ENCODE measurements around the gene GTF2IRD2.
"Not testable (repeated sequence)": the region's sequence is repeated elsewhere in the genome, so short reads cannot be mapped to it uniquely, and the experiment has no call there.

Gene GTF2IRD2

GRCh38 chr7:74815882-74816281, 35.5 kb downstream of the GTF2IRD2 start:
- H3K4me3 Mint-ChIP-seq; ATAC-seq; DNase-seq (ENCODE audit: low spot score in 2 of 2); H3K36me3 Mint-ChIP-seq; H3K27ac Mint-ChIP-seq; H3K9me3 Mint-ChIP-seq; H3K4me1 Mint-ChIP-seq: not testable (repeated sequence)

GRCh38 chr7:74798644-74799043, 52.8 kb downstream of the GTF2IRD2 start:
- H3K4me1 Mint-ChIP-seq; DNase-seq (ENCODE audit: low spot score in 2 of 2); H3K27ac Mint-ChIP-seq; H3K36me3 Mint-ChIP-seq; H3K9me3 Mint-ChIP-seq; H3K4me3 Mint-ChIP-seq: not testable (repeated sequence)
- ATAC-seq = peak; percentile 58

- not testable (repeated sequence) for ATAC-seq; H3K36me3 Mint-ChIP-seq; DNase-seq (ENCODE audit: low spot score in 2 of 2); H3K4me1 Mint-ChIP-seq; H3K9me3 Mint-ChIP-seq; H3K27ac Mint-ChIP-seq; H3K4me3 Mint-ChIP-seq
Measured at GRCh38 chr7:74797848-74798622, 53.4 kb downstream of the GTF2IRD2 start.

GRCh38 chr7:74789200-74789736, 62.1 kb downstream of the GTF2IRD2 start:
- not testable (repeated sequence) for H3K36me3 Mint-ChIP-seq; ATAC-seq; H3K4me3 Mint-ChIP-seq; DNase-seq (ENCODE audit: low spot score in 2 of 2); H3K9me3 Mint-ChIP-seq; H3K4me1 Mint-ChIP-seq; H3K27ac Mint-ChIP-seq

GRCh38 chr7:74788369-74789150, 62.8 kb downstream of the GTF2IRD2 start:
- not testable (repeated sequence) for H3K36me3 Mint-ChIP-seq, H3K4me1 Mint-ChIP-seq, H3K9me3 Mint-ChIP-seq, H3K27ac Mint-ChIP-seq
- DNase-seq (ENCODE audit: low spot score in 2 of 2) (peak; percentile 95 to 100), ATAC-seq (peak; percentile 93)
- H3K4me3 Mint-ChIP-seq = peak overlapping the region; percentile 29

- ATAC-seq; H3K27ac Mint-ChIP-seq; DNase-seq (ENCODE audit: low spot score in 2 of 2); H3K9me3 Mint-ChIP-seq; H3K4me3 Mint-ChIP-seq; H3K36me3 Mint-ChIP-seq; H3K4me1 Mint-ChIP-seq: not testable (repeated sequence)
Measured at GRCh38 chr7:74783595-74783994, 67.8 kb downstream of the GTF2IRD2 start.

- ATAC-seq; H3K9me3 Mint-ChIP-seq; DNase-seq (ENCODE audit: low spot score in 2 of 2); H3K4me1 Mint-ChIP-seq; H3K27ac Mint-ChIP-seq; H3K36me3 Mint-ChIP-seq; H3K4me3 Mint-ChIP-seq: not testable (repeated sequence)
Measured at GRCh38 chr7:74781746-74782145, 69.7 kb downstream of the GTF2IRD2 start.

GRCh38 chr7:74779053-74779452, 72.4 kb downstream of the GTF2IRD2 start:
- not testable (repeated sequence) for H3K36me3 Mint-ChIP-seq; ATAC-seq; H3K4me1 Mint-ChIP-seq; H3K4me3 Mint-ChIP-seq; DNase-seq (ENCODE audit: low spot score in 2 of 2); H3K27ac Mint-ChIP-seq; H3K9me3 Mint-ChIP-seq

- not testable (repeated sequence) for H3K27ac Mint-ChIP-seq; H3K4me3 Mint-ChIP-seq; H3K4me1 Mint-ChIP-seq; DNase-seq (ENCODE audit: low spot score in 2 of 2); H3K36me3 Mint-ChIP-seq; H3K9me3 Mint-ChIP-seq
- ATAC-seq = peak; percentile 86
Measured at GRCh38 chr7:74775111-74775510, 76.3 kb downstream of the GTF2IRD2 start.

GRCh38 chr7:74773760-74774750, 77.3 kb downstream of the GTF2IRD2 start, which contains the start of gene NCF1:
Gene NCF1 (plus strand): TSS chr7:74774011. CDS start chr7:74774032, 21 bp downstream.
- H3K27ac Mint-ChIP-seq; H3K4me1 Mint-ChIP-seq; H3K36me3 Mint-ChIP-seq; H3K4me3 Mint-ChIP-seq; H3K9me3 Mint-ChIP-seq; DNase-seq (ENCODE audit: low spot score in 2 of 2): not testable (repeated sequence)
- ATAC-seq = peak; percentile 31

GRCh38 chr7:74772093-74772492, 79.3 kb downstream of the GTF2IRD2 start:
- not testable (repeated sequence) for H3K4me3 Mint-ChIP-seq; H3K27ac Mint-ChIP-seq; H3K36me3 Mint-ChIP-seq; ATAC-seq; H3K4me1 Mint-ChIP-seq; DNase-seq (ENCODE audit: low spot score in 2 of 2); H3K9me3 Mint-ChIP-seq

- not testable (repeated sequence) for ATAC-seq; DNase-seq (ENCODE audit: low spot score in 2 of 2); H3K27ac Mint-ChIP-seq; H3K4me3 Mint-ChIP-seq; H3K9me3 Mint-ChIP-seq; H3K36me3 Mint-ChIP-seq; H3K4me1 Mint-ChIP-seq
Measured at GRCh38 chr7:74770062-74770461, 81.3 kb downstream of the GTF2IRD2 start.

GRCh38 chr7:74766991-74767390, 84.4 kb downstream of the GTF2IRD2 start:
- not testable (repeated sequence) for H3K4me1 Mint-ChIP-seq; H3K4me3 Mint-ChIP-seq; H3K27ac Mint-ChIP-seq; H3K9me3 Mint-ChIP-seq; DNase-seq (ENCODE audit: low spot score in 2 of 2); H3K36me3 Mint-ChIP-seq
- ATAC-seq = peak; percentile 11

GRCh38 chr7:74766509-74766908, 84.9 kb downstream of the GTF2IRD2 start:
- H3K9me3 Mint-ChIP-seq; H3K27ac Mint-ChIP-seq; DNase-seq (ENCODE audit: low spot score in 2 of 2); H3K4me1 Mint-ChIP-seq; H3K36me3 Mint-ChIP-seq; H3K4me3 Mint-ChIP-seq: not testable (repeated sequence)
- ATAC-seq = peak; percentile 27
